ENCODE results near the gene CYTH4. TPM values are rescaled to one million over a fixed set of nuclear protein-coding genes. Genes with fewer than 3 reads are reported as not detected.

The CYTH4 gene
- total RNA-seq, 4 donors from 2014 or later, result 13.5 to 75.9 (median 22.5) TPM

DNA sequence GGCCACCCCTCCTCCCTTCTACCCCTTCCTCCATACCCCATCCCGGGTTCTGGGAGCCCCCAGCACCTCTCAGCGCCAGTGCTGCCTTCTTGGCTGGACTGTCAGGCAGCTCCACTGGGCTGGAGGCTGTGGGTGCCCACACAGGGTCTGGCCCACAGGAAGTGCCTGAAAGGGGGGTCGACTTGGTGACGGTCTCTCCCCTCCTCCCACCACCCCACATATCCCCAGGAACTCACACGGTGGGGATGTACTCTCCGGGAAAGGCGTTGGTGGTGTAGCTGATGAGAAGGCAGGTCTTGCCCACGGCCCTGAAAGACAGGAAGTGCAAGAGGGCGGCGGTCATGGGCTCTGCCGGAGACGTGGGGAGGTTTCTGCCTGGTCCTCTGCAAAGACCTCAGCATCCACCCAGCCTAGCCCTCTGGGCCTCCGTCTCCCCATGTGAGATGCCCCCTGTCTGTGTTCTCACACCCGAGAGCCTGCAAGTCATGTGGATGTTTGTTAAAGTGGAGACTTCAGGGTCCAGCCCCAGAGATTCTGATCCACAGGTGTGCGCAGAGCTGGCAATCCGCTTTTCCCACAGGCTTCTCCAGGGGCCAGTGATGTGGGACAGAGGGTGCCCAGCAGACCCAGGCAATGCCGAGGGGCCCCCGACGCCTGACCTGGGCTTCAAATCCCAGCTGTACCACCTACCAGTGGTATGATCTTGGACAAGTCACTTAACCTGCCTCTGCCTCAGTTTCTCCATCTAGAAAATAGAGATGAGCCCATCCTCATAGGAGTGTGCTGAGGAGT is 40.8 kb upstream of the CYTH4 start:
- Histone ChIP-seq H3K27me3 (peaks cover 0 to 5% of the 10 kb centered on the region in 2 donors), H3K4me1 (peaks cover 0 to 51% (median 21%) of the 10 kb centered on the region in 4 donors), H3K36me3 (no peaks in the 10 kb centered on the region), H3K4me3 (peak overlapping the region; percentile 24 to 70 (median 57)), H3K9me3 (no peaks in the 10 kb centered on the region), H3K27ac (peak overlapping the region; percentile 63 to 91 (median 74))
- peak; percentile 59 to 77 (median 61) for DNase-seq
- TF ChIP-seq CTCF (IDR thresholded peaks at IDR 0.05) (no peak), POLR2A (IDR thresholded peaks at IDR 0.05) (no peak)

DNA sequence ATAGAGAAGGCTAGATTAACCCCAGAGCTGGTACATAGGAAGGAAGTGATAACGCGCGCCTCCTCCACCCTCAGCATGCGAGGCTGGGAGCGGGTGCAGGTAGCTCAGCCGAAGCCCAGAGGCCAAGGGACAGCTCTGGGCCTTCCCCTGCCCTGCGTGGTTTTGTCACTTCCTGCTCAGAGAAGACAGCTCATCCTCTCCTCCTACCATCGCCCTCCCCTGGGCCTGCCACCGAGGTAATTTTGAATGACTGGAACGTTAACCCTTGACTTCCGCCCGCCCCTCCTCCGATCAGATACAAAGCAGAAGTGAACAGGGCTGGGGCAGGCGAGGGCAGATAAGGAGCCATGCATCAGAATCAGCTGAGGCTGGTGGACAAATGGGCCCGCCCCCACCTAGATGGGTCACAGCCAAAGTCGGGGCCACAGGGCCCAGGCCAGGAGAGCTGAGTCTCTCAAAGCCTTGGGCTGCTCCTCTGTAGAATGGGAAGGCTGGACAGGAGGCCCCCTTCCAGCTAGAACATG is 39.9 kb upstream of the CYTH4 start:
- peaks cover 0 to 5% of the 10 kb centered on the region in 2 donors for H3K27me3 ChIP-seq
- H3K9me3 ChIP-seq, result no peaks in the 10 kb centered on the region
- H3K4me3 ChIP-seq, result peak overlapping the region; percentile 56 to 70 (median 60)
- H3K4me1 ChIP-seq, result peaks cover 0 to 44% (median 18%) of the 10 kb centered on the region in 4 donors
- H3K27ac ChIP-seq, result peak overlapping the region; percentile 74 to 91 (median 78)
- TF ChIP-seq POLR2A (IDR thresholded peaks at IDR 0.05) (peak; percentile 13 to 14), CTCF (IDR thresholded peaks at IDR 0.05) (no peak)
- H3K36me3 ChIP-seq, result no peaks in the 10 kb centered on the region
- DNase-seq, result peak; percentile 59 to 97 (median 96)

GRCh38 chr22:37243402-37244113 is 38.8 kb upstream of the CYTH4 start:
- Histone ChIP-seq H3K9me3 (no peaks in the 10 kb centered on the region), H3K27me3 (peaks cover 0 to 5% of the 10 kb centered on the region in 2 donors), H3K27ac (peak overlapping the region; percentile 72 to 91 (median 78)), H3K4me3 (peak overlapping the region; percentile 56 to 70 (median 60)), H3K4me1 (peaks cover 0 to 41% (median 15%) of the 10 kb centered on the region in 4 donors), H3K36me3 (no peaks in the 10 kb centered on the region)
- TF ChIP-seq CTCF (IDR thresholded peaks at IDR 0.05) (no peak), POLR2A (IDR thresholded peaks at IDR 0.05) (no peak)
- peak; percentile 46 to 58 (median 47) for DNase-seq

DNA sequence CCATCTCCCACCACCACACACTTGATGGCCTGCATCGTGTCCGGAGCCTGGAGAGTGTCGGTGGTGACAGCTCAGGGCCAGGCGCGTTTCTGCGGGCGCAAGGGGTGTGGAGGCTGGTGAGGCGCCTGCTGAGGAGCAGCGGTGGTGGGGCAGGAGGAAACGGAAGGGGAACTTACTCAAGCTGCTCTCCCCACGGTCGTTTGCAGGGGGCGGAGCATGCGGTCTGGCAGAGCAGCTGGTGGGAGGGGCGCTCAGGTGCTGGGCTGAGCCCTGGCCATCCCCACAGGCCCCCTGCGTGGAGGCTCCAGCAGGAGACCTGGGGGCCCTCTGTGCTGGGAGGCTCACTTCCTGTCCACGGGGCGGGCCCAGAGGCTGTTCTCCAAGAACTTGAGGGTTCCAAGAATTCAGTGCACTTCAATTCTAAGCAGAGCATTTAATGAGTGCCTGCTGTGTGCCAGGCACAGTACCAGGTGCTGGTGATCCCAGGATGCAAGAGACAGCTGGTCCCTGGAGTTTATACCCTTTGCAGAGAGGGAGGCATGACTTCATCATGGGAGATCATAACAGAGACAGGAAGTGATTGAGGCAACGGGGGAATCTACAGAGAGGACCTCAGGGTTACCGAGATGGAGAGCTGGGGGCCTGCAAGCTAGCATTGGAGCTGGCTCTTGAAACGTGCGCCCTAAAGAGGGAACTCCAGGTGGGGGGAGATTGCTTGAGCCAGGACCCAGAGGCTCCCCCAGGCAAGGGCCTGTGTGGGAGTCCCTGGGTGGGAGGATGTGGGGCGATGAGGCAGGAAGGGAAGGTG is 38.0 kb upstream of the CYTH4 start, which contains the start of gene RAC2:
RAC2 (minus strand) TSS at position 156 of the 808 bp plus-strand sequence; CDS start at position 35, 121 bp downstream.
- no peaks in the 10 kb centered on the region for H3K36me3 ChIP-seq
- TF ChIP-seq CTCF (IDR thresholded peaks at IDR 0.05), result no peak
- TF ChIP-seq POLR2A (IDR thresholded peaks at IDR 0.05), result peak; percentile 13 to 37
- DNase-seq, result peak; percentile 75 to 98 (median 96)
- peaks cover 0 to 37% (median 15%) of the 10 kb centered on the region in 4 donors for H3K4me1 ChIP-seq
- H3K27ac ChIP-seq, result peak within 1 kb of the TSS; percentile 72 to 91 (median 78)
- no peaks in the 10 kb centered on the region for H3K9me3 ChIP-seq
- peaks cover 0 to 5% of the 10 kb centered on the region in 2 donors for H3K27me3 ChIP-seq
- peak within 1 kb of the TSS; percentile 56 to 70 (median 60) for H3K4me3 ChIP-seq

Data from Peyer's patch (tissue), 4 donors.